MG63 (cell line): ENCODE results near the gene SMARCAL1. TPM values are rescaled to one million over a fixed set of nuclear protein-coding genes. Genes with fewer than 3 reads are reported as not detected.

Experiments
- DNase-seq: peaks from one replicate; pipeline ENCODE4 v3.0.0-alpha.2; 2020
- H3K27me3 ChIP-seq: fragments of 250-450 bp; sonication (Bioruptor Pico); 2 replicates; pipeline ENCODE4 v1.5.1; 2020; ENCODE audit warnings: mild to moderate bottlenecking, moderate library complexity
- H3K36me3 ChIP-seq: fragments of 250-450 bp; sonication (Bioruptor Pico); 2 replicates; pipeline ENCODE4 v1.5.1; 2020; ENCODE audit warnings: mild to moderate bottlenecking, moderate library complexity
- H3K4me3 ChIP-seq: fragments of 250-450 bp; sonication (Bioruptor Pico); 2 replicates; pipeline ENCODE4 v1.5.1; 2020; ENCODE audit warnings: mild to moderate bottlenecking, moderate library complexity
- H3K9me3 ChIP-seq: fragments of 250-450 bp; sonication (Bioruptor Pico); 2 replicates; pipeline ENCODE4 v1.5.1; 2020; ENCODE audit warnings: mild to moderate bottlenecking, moderate library complexity
- total RNA-seq: library from RNA; depleted of rRNA; stranded (reverse); fragments of >200 nt; shearing (Covaris generic); gene quantifications from 2 replicates; pipeline ENCODE4 v1.2.3, GENCODE V29; 2014; ENCODE audit warnings: low replicate concordance

Gene SMARCAL1
- total RNA-seq, 1 experiment from 2014 or later: 11.0 TPM

GRCh38 chr2:216415541-216415940, 3.3 kb downstream of the SMARCAL1 start:
- H3K4me3 ChIP-seq: no peak overlapping the region
- H3K36me3 ChIP-seq: peaks cover 34% of the 10 kb centered on the region
- no peaks in the 10 kb centered on the region for H3K9me3 ChIP-seq
- no peak for DNase-seq
- no peaks in the 10 kb centered on the region for H3K27me3 ChIP-seq

DNA sequence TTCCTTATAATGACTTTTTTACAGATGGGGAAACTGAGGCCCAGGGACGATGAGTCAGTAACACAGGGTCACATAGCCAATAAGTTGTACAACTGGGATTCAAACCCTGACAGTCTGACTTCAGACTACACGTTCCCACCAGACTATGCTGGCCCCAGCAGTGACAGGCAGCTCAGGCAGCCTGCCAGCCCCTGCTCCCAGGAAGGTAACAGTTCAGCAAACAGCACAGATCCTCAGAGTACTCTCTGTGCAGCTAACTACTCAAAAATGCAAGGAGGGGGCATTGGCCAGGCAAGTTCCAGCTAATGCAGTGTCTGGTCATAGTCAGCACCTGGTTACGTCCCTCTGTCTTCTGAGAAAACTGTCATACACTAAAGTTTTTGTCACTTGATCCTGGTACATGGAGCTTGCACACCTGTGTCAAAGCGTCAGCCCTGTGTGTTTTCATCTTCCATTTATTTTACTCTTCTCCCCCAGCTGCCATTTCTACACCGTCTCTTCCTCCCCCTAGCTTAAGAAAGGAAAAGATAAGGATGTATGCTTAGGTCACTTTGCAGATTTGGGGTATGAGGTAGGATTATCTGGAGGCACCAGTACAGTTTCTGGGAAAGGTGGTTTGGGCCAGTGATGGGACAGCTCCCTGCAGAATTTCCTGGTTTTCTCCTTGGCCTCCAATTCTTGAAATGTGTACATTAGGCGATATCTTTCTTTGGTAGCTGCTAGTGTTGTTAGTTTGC, 4.5 kb downstream of the SMARCAL1 start:
- Histone ChIP-seq H3K36me3 (peaks cover 44% of the 10 kb centered on the region), H3K27me3 (no peaks in the 10 kb centered on the region), H3K9me3 (no peaks in the 10 kb centered on the region), H3K4me3 (no peak overlapping the region)
- no peak for DNase-seq

DNA sequence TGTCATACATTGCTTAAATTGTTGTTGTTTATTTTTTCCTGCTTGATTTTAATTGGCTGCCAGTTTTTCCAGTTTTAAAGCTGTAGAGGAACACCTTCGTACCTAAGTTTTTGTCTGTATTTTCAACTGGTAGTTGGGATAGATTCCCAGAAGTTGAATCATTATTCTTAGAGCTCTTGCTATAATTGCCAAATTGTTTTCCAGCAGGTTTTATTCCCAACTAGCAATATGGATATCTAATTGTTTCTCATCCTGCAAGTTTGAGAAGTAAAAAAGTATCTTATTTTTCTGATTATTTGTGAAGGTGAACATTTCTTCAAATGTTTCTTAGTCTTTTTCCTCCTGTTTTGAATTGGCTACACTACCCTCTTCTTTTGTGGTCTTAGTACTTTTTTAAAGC, 6.7 kb downstream of the SMARCAL1 start:
- no peak for DNase-seq
- peaks cover 67% of the 10 kb centered on the region for H3K36me3 ChIP-seq

GRCh38 chr2:216420367-216421101, 8.2 kb downstream of the SMARCAL1 start:
- no peak for DNase-seq
- H3K27me3 ChIP-seq: no peaks in the 10 kb centered on the region
- peaks cover 70% of the 10 kb centered on the region for H3K36me3 ChIP-seq
- no peak overlapping the region for H3K4me3 ChIP-seq
- no peaks in the 10 kb centered on the region for H3K9me3 ChIP-seq

More for the DNA sequence above, 6.7 kb downstream of the SMARCAL1 start:
- H3K9me3 ChIP-seq: no peaks in the 10 kb centered on the region
- H3K4me3 ChIP-seq: no peak overlapping the region
- no peaks in the 10 kb centered on the region for H3K27me3 ChIP-seq

DNA sequence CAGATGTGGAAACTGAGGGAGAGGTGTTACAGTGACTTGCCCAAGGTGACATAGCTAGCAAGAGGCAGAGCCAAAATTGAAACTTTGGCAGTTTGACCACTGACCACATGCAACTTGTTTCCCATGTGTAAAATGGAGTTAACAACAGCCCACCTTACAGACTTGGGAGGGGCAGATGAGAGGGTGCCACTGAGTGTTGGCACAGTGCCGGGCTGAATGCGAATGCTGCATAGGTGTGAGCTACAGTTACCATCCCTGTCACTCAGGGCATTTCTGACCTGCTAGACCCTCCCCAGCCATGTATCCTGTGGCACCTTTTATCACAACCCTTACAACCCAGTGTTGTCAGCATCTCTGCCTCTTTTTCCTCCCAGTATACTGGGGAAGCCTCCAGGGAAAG, 10.8 kb downstream of the SMARCAL1 start:
- Histone ChIP-seq H3K4me3 (no peak overlapping the region), H3K27me3 (no peaks in the 10 kb centered on the region), H3K36me3 (peaks cover 66% of the 10 kb centered on the region), H3K9me3 (no peaks in the 10 kb centered on the region)
- no peak for DNase-seq

GRCh38 chr2:216424274-216424673, 12.0 kb downstream of the SMARCAL1 start:
- Histone ChIP-seq H3K9me3 (no peaks in the 10 kb centered on the region), H3K4me3 (no peak overlapping the region), H3K27me3 (no peaks in the 10 kb centered on the region), H3K36me3 (peaks cover 75% of the 10 kb centered on the region)
- peak; percentile 68 for DNase-seq

- DNase-seq: no peak
- Histone ChIP-seq H3K9me3 (no peaks in the 10 kb centered on the region), H3K4me3 (no peak overlapping the region), H3K36me3 (peaks cover 76% of the 10 kb centered on the region), H3K27me3 (no peaks in the 10 kb centered on the region)
Measured at GRCh38 chr2:216425008-216425787, 12.9 kb downstream of the SMARCAL1 start.

DNA sequence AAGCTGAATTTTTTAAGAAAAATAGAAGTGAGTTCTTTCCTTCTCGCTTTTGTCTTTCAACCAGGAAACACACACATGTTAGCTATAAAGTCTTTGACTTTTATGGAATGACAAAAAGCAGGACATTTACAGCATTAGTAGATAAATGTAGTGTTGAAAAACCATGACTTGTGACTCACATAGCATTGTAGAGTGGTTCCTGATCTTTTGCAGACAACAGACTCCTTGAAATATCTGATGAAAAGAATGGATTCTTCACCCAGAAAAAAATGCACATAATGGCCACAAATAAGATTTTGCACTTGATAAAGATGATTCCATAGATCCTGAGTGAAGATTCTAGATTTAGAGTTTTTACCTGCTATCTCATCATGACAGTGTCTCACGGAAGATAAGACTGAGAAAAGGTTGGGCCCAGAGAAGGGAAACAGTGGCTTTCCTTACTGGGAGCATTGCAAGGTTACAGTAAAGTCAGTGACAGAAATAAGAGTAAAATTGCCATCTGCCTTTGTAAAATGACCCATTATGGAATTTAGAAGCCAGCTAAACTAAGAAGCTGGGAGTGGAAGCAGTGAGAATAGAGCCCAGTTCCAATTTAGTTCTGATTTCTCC, 14.0 kb downstream of the SMARCAL1 start:
- Histone ChIP-seq H3K36me3 (peaks cover 72% of the 10 kb centered on the region), H3K9me3 (no peaks in the 10 kb centered on the region), H3K27me3 (no peaks in the 10 kb centered on the region), H3K4me3 (no peak overlapping the region)
- DNase-seq: no peak

GRCh38 chr2:216426938-216427337, 14.7 kb downstream of the SMARCAL1 start:
- no peaks in the 10 kb centered on the region for H3K27me3 ChIP-seq
- H3K36me3 ChIP-seq: peaks cover 68% of the 10 kb centered on the region
- no peaks in the 10 kb centered on the region for H3K9me3 ChIP-seq
- no peak for DNase-seq
- H3K4me3 ChIP-seq: no peak overlapping the region

DNA sequence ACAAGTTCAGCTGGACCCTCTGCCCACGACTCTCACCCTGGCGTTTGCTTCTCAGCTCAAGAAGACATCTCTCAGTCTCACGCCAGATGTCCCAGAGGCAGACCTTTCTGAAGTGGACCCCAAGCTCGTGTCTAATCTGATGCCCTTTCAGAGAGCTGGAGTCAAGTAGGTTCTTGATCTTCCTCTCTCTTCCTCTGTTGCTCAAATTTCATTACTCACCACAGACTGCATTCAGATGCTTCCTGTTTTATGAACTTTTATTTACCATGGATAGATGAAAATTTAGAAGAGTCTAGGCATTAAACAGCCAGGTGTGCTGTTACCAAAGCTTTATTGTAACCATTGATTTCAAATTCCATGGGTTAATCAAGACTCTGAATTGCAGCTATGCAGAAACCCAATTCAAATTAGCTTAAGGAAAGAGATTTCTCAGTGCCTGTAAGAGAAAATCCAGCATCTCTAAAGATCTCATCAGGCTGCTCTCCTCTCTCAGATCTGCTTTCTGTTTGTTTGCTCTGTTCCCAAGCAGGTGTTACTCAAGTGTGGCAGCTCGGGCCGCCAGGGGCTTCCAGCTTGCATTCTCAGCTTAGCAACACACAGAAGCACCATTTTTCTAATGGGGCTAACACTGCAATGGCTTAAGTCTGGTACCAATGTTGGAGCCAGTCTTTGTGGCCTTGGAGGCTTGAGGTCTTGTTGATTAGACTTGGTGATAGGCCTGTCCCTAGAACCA, 16.5 kb downstream of the SMARCAL1 start:
- DNase-seq: no peak
- H3K4me3 ChIP-seq: no peak overlapping the region
- H3K36me3 ChIP-seq: peaks cover 62% of the 10 kb centered on the region
- H3K9me3 ChIP-seq: no peaks in the 10 kb centered on the region
- H3K27me3 ChIP-seq: no peaks in the 10 kb centered on the region

DNA sequence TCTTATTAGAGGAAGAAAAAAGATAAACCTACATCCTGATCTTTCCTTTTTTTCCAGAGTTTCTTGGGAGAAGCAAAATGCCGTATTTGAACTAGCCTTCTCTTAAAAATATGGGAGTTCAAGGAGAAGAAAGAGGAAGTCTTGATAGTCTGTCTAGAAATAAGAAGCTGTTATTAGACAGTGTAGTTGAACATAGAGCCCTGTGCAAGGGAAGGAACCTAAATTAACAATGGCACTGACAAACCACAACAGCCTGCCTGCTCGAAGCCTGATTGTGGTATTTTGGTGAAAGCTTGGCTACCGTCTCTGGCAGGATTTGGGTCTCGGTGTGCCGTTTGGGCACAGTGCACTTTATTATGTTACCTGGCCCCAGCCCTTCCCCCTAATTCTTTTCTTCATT, 17.1 kb downstream of the SMARCAL1 start:
- Histone ChIP-seq H3K4me3 (no peak overlapping the region), H3K36me3 (peaks cover 59% of the 10 kb centered on the region), H3K9me3 (no peaks in the 10 kb centered on the region), H3K27me3 (no peaks in the 10 kb centered on the region)
- DNase-seq: no peak

DNA sequence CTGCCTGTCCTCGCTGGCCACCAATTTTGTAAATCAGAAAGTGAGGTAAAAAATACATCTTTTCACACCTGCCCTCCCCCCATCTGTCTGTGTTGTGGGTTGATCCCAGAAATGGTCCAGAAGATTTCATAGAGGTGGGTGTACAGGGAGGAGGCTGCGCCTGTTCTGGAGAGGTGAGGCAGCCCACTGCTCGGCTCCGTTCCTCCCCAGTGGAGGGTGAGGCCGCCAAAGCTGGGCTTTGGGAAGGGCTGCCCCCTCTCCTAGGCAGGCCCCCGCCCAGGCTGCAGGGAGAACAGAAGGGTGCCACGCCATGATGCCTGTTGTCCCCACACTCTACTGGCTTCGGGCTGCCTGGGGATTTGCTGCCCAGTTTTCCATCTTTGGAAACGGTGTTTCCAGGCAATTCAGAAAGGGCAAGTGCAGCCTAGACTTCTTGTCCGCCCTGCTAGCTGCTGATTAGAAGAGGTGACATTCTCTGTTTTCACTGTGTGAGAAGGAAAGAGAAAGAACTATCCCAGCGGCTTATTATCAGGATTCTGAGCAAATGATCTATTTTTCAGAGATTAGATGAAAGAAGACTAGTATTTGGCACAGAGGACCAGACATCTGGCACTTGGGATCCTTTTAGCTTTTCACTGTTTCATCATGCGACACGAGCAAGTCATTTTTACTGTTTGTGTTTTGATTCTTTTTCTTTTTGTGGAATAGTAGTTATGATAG, 18.7 kb downstream of the SMARCAL1 start:
- Histone ChIP-seq H3K36me3 (peaks cover 49% of the 10 kb centered on the region), H3K9me3 (no peaks in the 10 kb centered on the region), H3K4me3 (no peak overlapping the region), H3K27me3 (no peaks in the 10 kb centered on the region)
- DNase-seq: no peak

DNA sequence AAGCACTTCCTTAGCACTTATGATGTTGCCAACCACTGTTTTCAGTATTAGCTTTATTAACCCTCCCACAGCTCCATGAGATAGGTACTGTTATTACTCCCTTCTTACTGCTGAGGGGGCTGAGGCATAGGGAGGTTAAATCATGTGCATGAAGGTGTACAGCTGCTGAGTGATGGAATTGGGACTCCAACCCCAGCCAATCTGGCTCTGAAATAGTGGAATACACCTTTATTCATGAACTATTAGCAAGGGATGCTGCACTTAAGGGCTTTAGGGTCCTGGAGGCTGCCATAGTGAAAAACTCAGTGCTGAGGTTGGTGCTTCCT, 19.2 kb downstream of the SMARCAL1 start:
- no peak overlapping the region for H3K4me3 ChIP-seq
- no peaks in the 10 kb centered on the region for H3K9me3 ChIP-seq
- H3K27me3 ChIP-seq: no peaks in the 10 kb centered on the region
- peaks cover 53% of the 10 kb centered on the region for H3K36me3 ChIP-seq
- DNase-seq: no peak

DNA sequence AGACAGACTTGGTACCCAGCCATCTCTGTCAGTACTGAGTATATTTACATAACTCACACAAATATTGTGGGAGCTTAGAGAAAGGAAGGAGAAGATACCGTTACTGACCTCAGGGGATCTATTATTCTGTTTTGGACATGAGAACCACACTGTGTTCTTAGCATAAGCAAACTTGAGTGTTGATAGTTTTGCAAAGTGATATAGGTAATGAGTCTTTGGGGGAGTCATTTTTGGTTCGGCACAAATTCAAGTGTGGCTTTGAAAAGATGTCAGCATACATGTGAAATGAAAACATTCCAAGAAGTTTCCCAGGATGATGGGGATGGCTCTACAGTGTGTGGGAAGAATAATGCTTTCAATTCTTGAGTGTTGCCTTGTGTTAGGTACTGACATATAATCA, 24.1 kb downstream of the SMARCAL1 start:
- DNase-seq: no peak
- H3K4me3 ChIP-seq: no peak overlapping the region
- H3K36me3 ChIP-seq: peaks cover 56% of the 10 kb centered on the region
- no peaks in the 10 kb centered on the region for H3K9me3 ChIP-seq
- no peaks in the 10 kb centered on the region for H3K27me3 ChIP-seq

- DNase-seq: no peak
- Histone ChIP-seq H3K4me3 (no peak overlapping the region), H3K36me3 (peaks cover 45% of the 10 kb centered on the region), H3K9me3 (no peaks in the 10 kb centered on the region), H3K27me3 (no peaks in the 10 kb centered on the region)
Measured at GRCh38 chr2:216441308-216442010, 29.2 kb downstream of the SMARCAL1 start.
